HG03378 (cell line): Measurements from ENCODE around the gene KBTBD7.

Experiments
- ATAC-seq: cut with Tn5 transposase; IDR thresholded peaks from one replicate; pipeline ENCODE4 v1.9.1; 2021; ENCODE audit warnings: mild to moderate bottlenecking, moderate library complexity; ENCODE audit not compliant: unreplicated experiment

Gene KBTBD7

DNA sequence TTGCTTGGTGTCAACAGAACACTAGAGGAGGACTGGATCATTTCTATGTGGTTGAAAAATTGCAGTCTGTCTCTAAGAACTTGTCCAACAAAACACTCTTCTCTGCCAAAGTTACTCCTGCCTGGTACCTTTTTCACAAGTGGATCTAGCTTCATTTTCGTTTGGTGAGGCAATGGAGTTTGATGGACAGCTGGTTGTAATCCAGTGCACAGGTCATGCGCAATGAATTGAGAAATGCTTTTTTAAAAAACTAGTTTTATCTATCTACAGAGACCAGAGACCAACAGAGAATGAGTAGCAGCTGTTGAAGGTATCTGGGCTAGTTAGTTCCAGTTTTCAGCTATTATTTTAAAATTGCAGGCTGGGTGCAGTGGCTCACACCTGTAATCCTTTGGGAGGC lies 49.8 kb downstream of the KBTBD7 start:
- no peak for ATAC-seq
